H1 (cell line): Measurements from ENCODE around the gene PUDP. TPM values are rescaled to one million over a fixed set of nuclear protein-coding genes. Genes with fewer than 3 reads are reported as not detected.

Experiments used
- CTCF ChIA-PET: fragments of 300-600 bp; sonication (Branson Sonifier 250); formaldehyde crosslinking; loops from one replicate; lab custom pipeline; 2021; ENCODE audit not compliant: partially characterized antibody; lab: Charles Lee
- POLR2A ChIA-PET: fragments of 300-600 bp; sonication (Branson Sonifier 250); formaldehyde crosslinking; loops from one replicate; lab custom pipeline; 2021; ENCODE audit warnings: inconsistent platforms; ENCODE audit not compliant: partially characterized antibody; lab: Charles Lee
- DNase-seq, 2 experiments: peaks; one replicate each; pipeline versions ENCODE4 v3.0.0 to v3.0.0-alpha.2; 2010 to 2022; ENCODE audit warnings: low spot score in 2 of 2, low read depth in 1 of 2, mixed read lengths in 1 of 2
- FAIRE-seq: peaks from 2 replicates; lab custom pipeline; 2011; peaks lifted over from hg19 to GRCh38; lab: Jason Lieb, UNC
- H2AFZ ChIP-seq: 2 replicates; pipeline ENCODE4 v1.8.1; 2012; ENCODE audit warnings: low read length, inconsistent platforms
- H2AK5ac ChIP-seq: 2 replicates; pipeline ENCODE4 v1.6.1; 2013; ENCODE audit warnings: low read depth, low read length
- H2BK120ac ChIP-seq: replicated peaks from 2 replicates; pipeline ENCODE3; 2013; ENCODE audit warnings: low read depth, low read length, inconsistent platforms
- H2BK12ac ChIP-seq: 2 replicates; pipeline ENCODE4 v1.6.1; 2013; ENCODE audit warnings: low read depth, low read length
- H2BK15ac ChIP-seq: 2 replicates; pipeline ENCODE4 v1.6.1; 2013; ENCODE audit warnings: low read length
- H2BK20ac ChIP-seq: 2 replicates; pipeline ENCODE4 v1.6.1; 2013; ENCODE audit warnings: low read length
- H2BK5ac ChIP-seq: 2 replicates; pipeline ENCODE4 v1.6.1; 2013; ENCODE audit warnings: low read depth, low read length
- H3K14ac ChIP-seq: 2 replicates; pipeline ENCODE4 v1.6.1; 2013; ENCODE audit warnings: inconsistent platforms; ENCODE audit not compliant: insufficient read length
- H3K18ac ChIP-seq: 2 replicates; pipeline ENCODE4 v1.6.1; 2013; ENCODE audit warnings: low read length; ENCODE audit errors: extremely low read depth
- H3K23ac ChIP-seq: 2 replicates; pipeline ENCODE4 v1.6.1; 2013; ENCODE audit warnings: inconsistent platforms; ENCODE audit not compliant: insufficient read length
- H3K23me2 ChIP-seq: 2 replicates; pipeline ENCODE4 v1.6.1; 2013; ENCODE audit warnings: low read depth, low read length
- H3K27ac ChIP-seq: 2 replicates; pipeline ENCODE4 v1.6.1; 2011; ENCODE audit warnings: low read depth, low read length, inconsistent platforms
- H3K27me3 ChIP-seq, 4 experiments: replicated peaks in 1 of 4; 1 replicate in 1 of 4; 2 replicates in 3 of 4; pipeline versions ENCODE4 v1.6.1 to v1.8.1; 2011 to 2013; ENCODE audit warnings: low read length in 3 of 4, mild to moderate bottlenecking in 3 of 4, inconsistent platforms in 2 of 4, mixed read lengths in 2 of 4, moderate library complexity in 1 of 4; ENCODE audit not compliant: control insufficient read depth in 3 of 4, insufficient read depth in 3 of 4; ENCODE audit errors: extremely low read depth in 1 of 4
- H3K36me3 ChIP-seq, 4 experiments: 2 replicates each; pipeline versions ENCODE4 v1.6.1 to v1.8.1; 2011 to 2013; ENCODE audit warnings: mild to moderate bottlenecking in 4 of 4, low read length in 3 of 4, moderate library complexity in 2 of 4, control low read depth in 1 of 4, inconsistent platforms in 1 of 4; ENCODE audit not compliant: insufficient read depth in 4 of 4, control insufficient read depth in 2 of 4
- H3K4ac ChIP-seq: replicated peaks from 2 replicates; pipeline ENCODE3; 2013; ENCODE audit warnings: low read length, low read depth, mixed read lengths, inconsistent platforms; ENCODE audit not compliant: insufficient read length
- H3K4me1 ChIP-seq, 4 experiments: replicated peaks in 1 of 4; 1 replicate in 1 of 4; 2 replicates in 3 of 4; pipeline versions ENCODE4 v1.6.1 to v1.8.1; 2011 to 2013; ENCODE audit warnings: low read length in 3 of 4, inconsistent platforms in 2 of 4, mixed read lengths in 1 of 4; ENCODE audit not compliant: insufficient read depth in 4 of 4, control insufficient read depth in 3 of 4
- H3K4me2 ChIP-seq, 2 experiments: 2 replicates each; pipeline versions ENCODE4 v1.6.1 to v1.8.1; 2011 to 2013; ENCODE audit warnings: low read depth in 2 of 2, low read length in 2 of 2, control low read depth in 1 of 2, inconsistent platforms in 1 of 2, mild to moderate bottlenecking in 1 of 2; ENCODE audit not compliant: insufficient read depth in 1 of 2
- H3K4me3 ChIP-seq, 4 experiments: fragments of 200-600, 300-600 bp in 1 of 4; sonication (generic), shearing (Covaris generic), sonication (Bioruptor Twin) in 1 of 4; 2 replicates each; pipeline versions ENCODE4 v1.5.1 to v1.8.1; 2011 to 2016; ENCODE audit warnings: low read length in 4 of 4, low read depth in 3 of 4, control low read depth in 2 of 4, inconsistent platforms in 2 of 4, mild to moderate bottlenecking in 2 of 4, mixed read lengths in 1 of 4, moderate library complexity in 1 of 4; ENCODE audit not compliant: insufficient read depth in 2 of 4; ENCODE audit errors: extremely low read depth in 1 of 4
- H3K56ac ChIP-seq: replicated peaks from 2 replicates; pipeline ENCODE3; 2013; ENCODE audit warnings: low read depth, mild to moderate bottlenecking, mixed read lengths, low read length, inconsistent platforms; ENCODE audit not compliant: insufficient read length
- H3K79me1 ChIP-seq: 2 replicates; pipeline ENCODE4 v1.6.1; 2013; ENCODE audit warnings: low read depth, low read length, control low read depth
- H3K79me2 ChIP-seq, 2 experiments: 2 replicates each; pipeline versions ENCODE4 v1.6.1 to v1.8.1; 2012 to 2013; ENCODE audit warnings: low read length in 2 of 2, mild to moderate bottlenecking in 2 of 2, inconsistent platforms in 1 of 2; ENCODE audit not compliant: insufficient read depth in 2 of 2, control insufficient read depth in 1 of 2
- H3K9ac ChIP-seq, 4 experiments: replicated peaks in 1 of 4; 1 replicate in 1 of 4; 2 replicates in 3 of 4; pipeline versions ENCODE4 v1.6.1 to v1.8.1; 2011 to 2013; ENCODE audit warnings: low read depth in 3 of 4, low read length in 3 of 4, control low read depth in 2 of 4, mild to moderate bottlenecking in 2 of 4, moderate library complexity in 2 of 4, inconsistent platforms in 1 of 4; ENCODE audit errors: extremely low read depth in 1 of 4
- H3K9me3 ChIP-seq, 2 experiments: 2 replicates each; pipeline versions ENCODE4 v1.6.1 to v1.8.1; 2012 to 2013; ENCODE audit warnings: mild to moderate bottlenecking in 2 of 2, moderate library complexity in 2 of 2, control low read depth in 1 of 2, inconsistent platforms in 1 of 2, low read depth in 1 of 2, low read length in 1 of 2, mixed read lengths in 1 of 2; ENCODE audit not compliant: insufficient read depth in 2 of 2
- H4K20me1 ChIP-seq, 2 experiments: replicated peaks in 1 of 2; 2 replicates each; pipeline versions ENCODE3 to v1.8.1; 2011 to 2013; ENCODE audit warnings: inconsistent platforms in 2 of 2, low read length in 2 of 2, mild to moderate bottlenecking in 1 of 2; ENCODE audit not compliant: insufficient read depth in 2 of 2, control insufficient read depth in 1 of 2
- H4K5ac ChIP-seq: 2 replicates; pipeline ENCODE4 v1.6.1; 2013; ENCODE audit warnings: low read length, low read depth, mixed read lengths, inconsistent platforms; ENCODE audit not compliant: insufficient read length
- H4K8ac ChIP-seq: 2 replicates; pipeline ENCODE4 v1.8.0; 2013; ENCODE audit warnings: mild to moderate bottlenecking, moderate library complexity, low read length, inconsistent platforms; ENCODE audit not compliant: insufficient read depth; ENCODE audit errors: extremely low read depth
- H4K91ac ChIP-seq: replicated peaks from 2 replicates; pipeline ENCODE3; 2013; ENCODE audit warnings: low read length, mixed read lengths, inconsistent platforms; ENCODE audit not compliant: insufficient read length
- ASH2L ChIP-seq: fragments of 200-600, 300-600 bp; sonication (generic); IDR thresholded peaks from one replicate; pipeline ENCODE4 v1.7.1; 2017; ENCODE audit warnings: low read length
- ATF2 ChIP-seq: IDR thresholded peaks from 2 replicates; pipeline ENCODE4 v1.6.1; 2012; ENCODE audit warnings: low read length, inconsistent platforms
- BACH1 ChIP-seq: IDR thresholded peaks from 2 replicates; pipeline ENCODE4 v1.6.1; 2012; ENCODE audit warnings: low read length, improper control_type of control experiment
- CHD1 ChIP-seq: IDR thresholded peaks from 2 replicates; pipeline ENCODE4 v1.6.1; 2012; ENCODE audit warnings: low read depth, low read length, improper control_type of control experiment
- HDAC6 ChIP-seq: IDR thresholded peaks from one replicate; pipeline ENCODE4 v1.7.1; 2012; ENCODE audit warnings: low read depth, mild to moderate bottlenecking, inconsistent platforms, low read length, moderate library complexity
- RBBP5 ChIP-seq: IDR thresholded peaks from 2 replicates; pipeline ENCODE4 v1.7.1; 2012; ENCODE audit warnings: low read depth, mild to moderate bottlenecking, inconsistent platforms, low read length, moderate library complexity, borderline replicate concordance
- RFX5 ChIP-seq: IDR thresholded peaks from 2 replicates; pipeline ENCODE4 v1.6.1; 2011; ENCODE audit warnings: low read depth, low read length, improper control_type of control experiment, borderline replicate concordance
- SP2 ChIP-seq: IDR thresholded peaks from 2 replicates; pipeline ENCODE4 v1.6.1; 2012; ENCODE audit warnings: mild to moderate bottlenecking, low read length, inconsistent platforms
- SP4 ChIP-seq: IDR thresholded peaks from 2 replicates; pipeline ENCODE4 v1.6.1; 2012; ENCODE audit warnings: low read length, inconsistent platforms
- TCF12 ChIP-seq: IDR thresholded peaks from 2 replicates; pipeline ENCODE4 v1.6.1; 2011; ENCODE audit warnings: low read depth, mild to moderate bottlenecking, low read length
- WGBS, 2 experiments: shearing (Covaris generic) in 1 of 2; methylation state at CpG; one replicate each; pipeline versions ENCODE4 v1.1.6 to v1.1.7; 2013 to 2015; ENCODE audit warnings: low lambda C conversion rate in 2 of 2, mixed read lengths in 2 of 2, inconsistent platforms in 1 of 2, low coverage in 1 of 2, missing lambda C conversion rate in 1 of 2; ENCODE audit not compliant: insufficient replicate concordance in 2 of 2, insufficient coverage in 1 of 2, insufficient read length in 1 of 2; ENCODE audit errors: extremely low coverage in 1 of 2, missing lambda C conversion rate in 1 of 2; 5-methylcytosine and 5-hydroxymethylcytosine counted together
- polyA plus RNA-seq, 7 experiments: library from polyadenylated mRNA; depleted of rRNA in 3 of 7; stranded (reverse) in 5 of 7; unstranded in 2 of 7; fragments of >200 nt in 5 of 7; fragments of 200-250 nt in 2 of 7; gene quantifications; 1 replicate in 5 of 7; 2 replicates in 1 of 7; 4 replicates in 1 of 7; pipeline versions ENCODE4 v1.2.1 to v1.2.3, GENCODE V29; 2011 to 2013; ENCODE audit warnings: missing spikeins in 2 of 7, mixed read lengths in 2 of 7
- total RNA-seq: library from RNA; stranded (reverse); fragmentation: NEBNext Ultra II Directional; extraction: Animal tissue kit (Norgen Biotek cat#: 25700); gene quantifications from 2 replicates; pipeline ENCODE4 v1.2.1, GENCODE V29; 2021
- TF ChIP-seq, protein P1 (sequence below), 3 experiments: IDR thresholded peaks; 1 replicate in 2 of 3; 2 replicates in 1 of 3; pipeline versions ENCODE4 v1.5.1 to v1.6.1; 2011; ENCODE audit warnings: low read length in 3 of 3, mild to moderate bottlenecking in 3 of 3, inconsistent platforms in 2 of 3, low read depth in 1 of 3, moderate library complexity in 1 of 3; ENCODE audit not compliant: insufficient read depth in 1 of 3; ENCODE audit errors: control extremely low read depth in 1 of 3

Gene PUDP
- total and polyA plus RNA-seq, 2 of the 8 experiments (the other 6 are each of a cell fraction or from before 2014, with no cell fraction given) = 27.2 to 30.2 TPM

DNA sequence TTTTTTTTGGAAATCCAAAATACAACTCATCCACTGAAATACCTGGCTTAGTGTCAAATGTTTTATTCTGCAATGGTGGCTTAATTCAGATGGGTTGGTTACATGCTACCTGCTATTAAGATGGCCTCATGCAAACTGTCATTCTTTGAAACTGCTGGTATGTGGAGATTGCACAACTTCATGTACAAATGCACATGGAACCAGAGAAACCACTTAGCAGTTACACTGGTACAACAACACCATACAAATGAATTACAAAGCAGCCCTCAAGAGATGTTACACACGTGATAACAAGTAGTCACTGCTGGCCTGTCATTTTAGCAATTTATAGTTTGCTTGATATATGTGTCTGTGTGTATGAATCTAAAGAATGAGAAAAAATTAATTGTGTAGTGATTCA, 85.0 kb downstream of the PUDP start:
- 86% methylated on average over 1 of the region's 1 CpG; no CpG with 5 or more reads in 1 of the 2 experiments for WGBS, 2 experiments
- H3K23ac ChIP-seq = no peak overlapping the region
- no peak overlapping the region for H3K4me2 ChIP-seq
- peaks cover 0 to 7% of the 10 kb centered on the region in 2 experiments; a peak in 2 of 4 replicates for H3K9me3 ChIP-seq
- no peak overlapping the region for H3K14ac ChIP-seq
- H2BK20ac ChIP-seq = no peak overlapping the region
- no peak overlapping the region for H2AFZ ChIP-seq
- DNase-seq (no peak), FAIRE-seq (no peak)
- H2BK15ac ChIP-seq = no peak overlapping the region
- H3K9ac ChIP-seq = no peak overlapping the region
- no peak overlapping the region for H2BK12ac ChIP-seq
- POLR2A ChIA-PET = no interaction called here
- H4K91ac ChIP-seq = no peak overlapping the region
- CTCF ChIA-PET = interaction anchor here (0.6 kb wide), 1 partner anchor 27 kb away, joined by 3 read pairs; no protein-coding TSS in a partner anchor
- H3K18ac ChIP-seq = no peak overlapping the region
- H3K4me3 ChIP-seq = no peak overlapping the region
- no peak overlapping the region for H2AK5ac ChIP-seq
- no peak overlapping the region for H2BK120ac ChIP-seq
- no peaks in the 10 kb centered on the region for H3K23me2 ChIP-seq
- H3K79me1 ChIP-seq = no peaks in the 10 kb centered on the region
- no peaks in the 10 kb centered on the region for H3K27me3 ChIP-seq
- H2BK5ac ChIP-seq = no peak overlapping the region
- no peak overlapping the region for H4K8ac ChIP-seq
- no peak overlapping the region for H3K4ac ChIP-seq
- H4K5ac ChIP-seq = no peak overlapping the region
- H3K36me3 ChIP-seq = peaks cover 0 to 3% (median 0%) of the 10 kb centered on the region in 4 experiments; a peak in 1 of 8 replicates
- H3K79me2 ChIP-seq = no peaks in the 10 kb centered on the region
- H3K56ac ChIP-seq = no peak overlapping the region
- H3K27ac ChIP-seq = no peak overlapping the region
- no peaks in the 10 kb centered on the region for H3K4me1 ChIP-seq
- no peaks in the 10 kb centered on the region for H4K20me1 ChIP-seq
- TF ChIP-seq ASH2L = no peak
- no peak for TF ChIP-seq BACH1
- TF ChIP-seq RFX5 = no peak
- TF ChIP-seq ATF2 = no peak
- TF ChIP-seq HDAC6 = no peak
- TF ChIP-seq, protein P1, sequence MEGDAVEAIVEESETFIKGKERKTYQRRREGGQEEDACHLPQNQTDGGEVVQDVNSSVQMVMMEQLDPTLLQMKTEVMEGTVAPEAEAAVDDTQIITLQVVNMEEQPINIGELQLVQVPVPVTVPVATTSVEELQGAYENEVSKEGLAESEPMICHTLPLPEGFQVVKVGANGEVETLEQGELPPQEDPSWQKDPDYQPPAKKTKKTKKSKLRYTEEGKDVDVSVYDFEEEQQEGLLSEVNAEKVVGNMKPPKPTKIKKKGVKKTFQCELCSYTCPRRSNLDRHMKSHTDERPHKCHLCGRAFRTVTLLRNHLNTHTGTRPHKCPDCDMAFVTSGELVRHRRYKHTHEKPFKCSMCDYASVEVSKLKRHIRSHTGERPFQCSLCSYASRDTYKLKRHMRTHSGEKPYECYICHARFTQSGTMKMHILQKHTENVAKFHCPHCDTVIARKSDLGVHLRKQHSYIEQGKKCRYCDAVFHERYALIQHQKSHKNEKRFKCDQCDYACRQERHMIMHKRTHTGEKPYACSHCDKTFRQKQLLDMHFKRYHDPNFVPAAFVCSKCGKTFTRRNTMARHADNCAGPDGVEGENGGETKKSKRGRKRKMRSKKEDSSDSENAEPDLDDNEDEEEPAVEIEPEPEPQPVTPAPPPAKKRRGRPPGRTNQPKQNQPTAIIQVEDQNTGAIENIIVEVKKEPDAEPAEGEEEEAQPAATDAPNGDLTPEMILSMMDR (IDR thresholded peaks at IDR 0.05; ENCODE audit: control extremely low read depth in 1 of 3, insufficient read depth in 1 of 3, low read depth in 1 of 3, low read length in 3 of 3) = no peak
- no peak for TF ChIP-seq SP2
- TF ChIP-seq SP4 = no peak
- TF ChIP-seq TCF12 = no peak
- no peak for TF ChIP-seq RBBP5
- no peak for TF ChIP-seq CHD1
